Smooth muscle cell (in vitro differentiated cells): ENCODE data around the gene PNPLA6. TPM values are rescaled to one million over a fixed set of nuclear protein-coding genes. Genes with fewer than 3 reads are reported as not detected.

Experiments used
- DNase-seq: peaks from one replicate; lab custom pipeline; 2025; ENCODE audit not compliant: unreplicated experiment; lab: John Stamatoyannopoulos, UW
- H2AFZ ChIP-seq: fragments of 200-600 bp; sonication (generic); 2 replicates; pipeline ENCODE4 v1.6.0; 2016; ENCODE audit warnings: antibody characterized with exemption, low read depth, mild to moderate bottlenecking
- H3F3A ChIP-seq: fragments of 200-600 bp; sonication (generic); 2 replicates; pipeline ENCODE4 v1.6.0; 2017; ENCODE audit warnings: antibody characterized with exemption, low read depth
- H3K27ac ChIP-seq: fragments of 200-600 bp; sonication (generic); 2 replicates; pipeline ENCODE4 v1.5.1; 2016; ENCODE audit warnings: low read depth, mild to moderate bottlenecking
- H3K27me3 ChIP-seq: fragments of 200-600 bp; sonication (generic); 2 replicates; pipeline ENCODE4 v1.6.1; 2016; ENCODE audit warnings: low read depth, mild to moderate bottlenecking
- H3K36me3 ChIP-seq: fragments of 200-600 bp; sonication (generic); 2 replicates; pipeline ENCODE4 v1.5.1; 2016; ENCODE audit warnings: low read depth
- H3K4me1 ChIP-seq: fragments of 200-600 bp; sonication (generic); 2 replicates; pipeline ENCODE4 v1.5.1; 2016; ENCODE audit warnings: low read depth
- H3K4me2 ChIP-seq: fragments of 200-600 bp; sonication (generic); 2 replicates; pipeline ENCODE4 v1.6.0; 2016; ENCODE audit warnings: mild to moderate bottlenecking
- H3K4me3 ChIP-seq: fragments of 200-600 bp; sonication (generic); 2 replicates; pipeline ENCODE4 v1.5.1; 2016; ENCODE audit warnings: mild to moderate bottlenecking
- H3K79me2 ChIP-seq: fragments of 200-600 bp; sonication (generic); 2 replicates; pipeline ENCODE4 v1.6.0; 2016; ENCODE audit warnings: low read depth, mild to moderate bottlenecking
- H3K9ac ChIP-seq: fragments of 200-600 bp; sonication (generic); 2 replicates; pipeline ENCODE4 v1.6.0; 2016; ENCODE audit warnings: low read depth
- H3K9me3 ChIP-seq: fragments of 200-600 bp; sonication (generic); replicated peaks from 2 replicates; pipeline ENCODE4 v1.5.1; 2016; ENCODE audit warnings: low read depth
- H4K20me1 ChIP-seq: fragments of 200-600 bp; sonication (generic); 2 replicates; pipeline ENCODE4 v1.6.0; 2016; ENCODE audit warnings: low read depth
- CTCF ChIP-seq: fragments of 200-600 bp; sonication (generic); IDR thresholded peaks from 2 replicates; pipeline ENCODE4 v1.5.1; 2017; ENCODE audit warnings: borderline replicate concordance, mild to moderate bottlenecking, antibody characterized with exemption; ENCODE audit not compliant: insufficient read depth, poor library complexity, severe bottlenecking
- WGBS: methylation state at CpG from one replicate; pipeline ENCODE4 v1.1.7; 2016; ENCODE audit warnings: low lambda C conversion rate; 5-methylcytosine and 5-hydroxymethylcytosine counted together
- polyA plus RNA-seq: library from polyadenylated mRNA; unstranded; fragments of >200 nt; fragmentation: Nextera tagmentation; extraction: Ambion mirVana; gene quantifications from 2 replicates; pipeline ENCODE4 v1.2.1, GENCODE V29; 2016
- total RNA-seq: library from RNA; depleted of rRNA; stranded (reverse); fragments of >200 nt; gene quantifications from 2 replicates; pipeline ENCODE4 v1.2.3, GENCODE V29; 2014

PNPLA6 gene
- total and polyA plus RNA-seq, 2 experiments from 2014 or later = 22.3 to 55.6 TPM

GRCh38 chr19:7559102-7559501 is 23.6 kb downstream of the PNPLA6 start:
- no peak for DNase-seq
- WGBS = 69% methylated on average over 4 of the region's 4 CpGs
- no peaks in the 10 kb centered on the region for H3K36me3 ChIP-seq

GRCh38 chr19:7560255-7560654 is 24.7 kb downstream of the PNPLA6 start:
- no peaks in the 10 kb centered on the region for H4K20me1 ChIP-seq
- no peak overlapping the region for H3K4me2 ChIP-seq
- H3K36me3 ChIP-seq = no peaks in the 10 kb centered on the region
- no peaks in the 10 kb centered on the region for H3K27me3 ChIP-seq
- DNase-seq = no peak
- WGBS = 87% methylated on average over 2 of the region's 2 CpGs
- H3K9me3 ChIP-seq = no peaks in the 10 kb centered on the region
- no peaks in the 10 kb centered on the region for H3F3A ChIP-seq
- H3K9ac ChIP-seq = no peak overlapping the region
- no peak overlapping the region for H3K27ac ChIP-seq
- H3K79me2 ChIP-seq = no peaks in the 10 kb centered on the region
- no peaks in the 10 kb centered on the region for H3K4me1 ChIP-seq
- no peak overlapping the region for H2AFZ ChIP-seq
- H3K4me3 ChIP-seq = no peak overlapping the region
- no peak for TF ChIP-seq CTCF

More at GRCh38 chr19:7559102-7559501, 23.6 kb downstream of the PNPLA6 start:
- no peak overlapping the region for H3K27ac ChIP-seq
- no peaks in the 10 kb centered on the region for H3K27me3 ChIP-seq
- no peaks in the 10 kb centered on the region for H3F3A ChIP-seq
- no peak overlapping the region for H2AFZ ChIP-seq
- H3K9me3 ChIP-seq = no peaks in the 10 kb centered on the region
- H3K9ac ChIP-seq = no peak overlapping the region
- no peaks in the 10 kb centered on the region for H3K4me1 ChIP-seq
- H3K4me2 ChIP-seq = no peak overlapping the region
- H4K20me1 ChIP-seq = no peaks in the 10 kb centered on the region
- H3K79me2 ChIP-seq = no peaks in the 10 kb centered on the region
- TF ChIP-seq CTCF = no peak
- H3K4me3 ChIP-seq = no peak overlapping the region

GRCh38 chr19:7561325-7561724 is 25.8 kb downstream of the PNPLA6 start:
- Histone ChIP-seq H3K4me1 (no peaks in the 10 kb centered on the region), H3K9me3 (no peaks in the 10 kb centered on the region), H2AFZ (no peak overlapping the region), H3K4me3 (no peak overlapping the region), H3K9ac (no peak overlapping the region), H3K27ac (no peak overlapping the region), H3K27me3 (no peaks in the 10 kb centered on the region), H3K79me2 (no peaks in the 10 kb centered on the region), H4K20me1 (no peaks in the 10 kb centered on the region), H3F3A (no peaks in the 10 kb centered on the region), H3K4me2 (no peak overlapping the region), H3K36me3 (no peaks in the 10 kb centered on the region)
- DNase-seq = no peak
- TF ChIP-seq CTCF = no peak
- WGBS = 93% methylated on average over 11 of the region's 17 CpGs

- TF ChIP-seq CTCF = no peak
- Histone ChIP-seq H2AFZ (no peak overlapping the region), H3K9ac (no peak overlapping the region), H4K20me1 (no peaks in the 10 kb centered on the region), H3K79me2 (no peaks in the 10 kb centered on the region), H3K9me3 (no peaks in the 10 kb centered on the region), H3K4me3 (no peak overlapping the region), H3K36me3 (no peaks in the 10 kb centered on the region), H3F3A (no peaks in the 10 kb centered on the region), H3K4me2 (no peak overlapping the region), H3K27me3 (no peaks in the 10 kb centered on the region), H3K27ac (no peak overlapping the region), H3K4me1 (no peaks in the 10 kb centered on the region)
- no peak for DNase-seq
- 69% methylated on average over 16 of the region's 16 CpGs for WGBS
Observed at GRCh38 chr19:7562646-7563393, 27.3 kb downstream of the PNPLA6 start.
